ENCODE measurements around the gene SYAP1. TPM values are rescaled to one million over a fixed set of nuclear protein-coding genes. Genes with fewer than 3 reads are reported as not detected.

Gene SYAP1
- total RNA-seq, 1 donor from 2014 or later: 39.7 TPM

DNA sequence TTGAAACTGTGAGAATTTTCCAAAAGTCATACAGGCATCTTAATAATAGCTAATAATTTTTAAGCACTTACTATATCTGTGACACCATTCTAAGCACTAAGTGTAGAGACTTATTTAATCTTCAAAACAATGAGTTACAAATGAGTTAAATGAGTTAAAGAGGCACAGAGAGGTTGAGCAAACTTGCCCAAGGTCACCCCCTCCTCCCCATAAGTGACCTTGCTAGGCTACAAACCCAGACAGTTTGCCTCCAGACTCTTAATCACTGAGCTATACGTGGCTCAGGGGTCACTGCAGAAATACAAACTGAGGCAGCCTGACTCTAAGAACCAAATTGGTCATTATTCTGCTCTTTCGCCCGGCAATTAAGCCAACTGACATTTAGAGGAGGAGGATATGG lies 22.5 kb upstream of the SYAP1 start:
- no peaks in the 10 kb centered on the region for H3K4me1 Mint-ChIP-seq
- TF ChIP-seq EZH2 (IDR thresholded peaks at IDR 0.05) (no peak), EZH2phosphoT487 (IDR thresholded peaks at IDR 0.05) (no peak)
- TF ChIP-seq, protein P1, sequence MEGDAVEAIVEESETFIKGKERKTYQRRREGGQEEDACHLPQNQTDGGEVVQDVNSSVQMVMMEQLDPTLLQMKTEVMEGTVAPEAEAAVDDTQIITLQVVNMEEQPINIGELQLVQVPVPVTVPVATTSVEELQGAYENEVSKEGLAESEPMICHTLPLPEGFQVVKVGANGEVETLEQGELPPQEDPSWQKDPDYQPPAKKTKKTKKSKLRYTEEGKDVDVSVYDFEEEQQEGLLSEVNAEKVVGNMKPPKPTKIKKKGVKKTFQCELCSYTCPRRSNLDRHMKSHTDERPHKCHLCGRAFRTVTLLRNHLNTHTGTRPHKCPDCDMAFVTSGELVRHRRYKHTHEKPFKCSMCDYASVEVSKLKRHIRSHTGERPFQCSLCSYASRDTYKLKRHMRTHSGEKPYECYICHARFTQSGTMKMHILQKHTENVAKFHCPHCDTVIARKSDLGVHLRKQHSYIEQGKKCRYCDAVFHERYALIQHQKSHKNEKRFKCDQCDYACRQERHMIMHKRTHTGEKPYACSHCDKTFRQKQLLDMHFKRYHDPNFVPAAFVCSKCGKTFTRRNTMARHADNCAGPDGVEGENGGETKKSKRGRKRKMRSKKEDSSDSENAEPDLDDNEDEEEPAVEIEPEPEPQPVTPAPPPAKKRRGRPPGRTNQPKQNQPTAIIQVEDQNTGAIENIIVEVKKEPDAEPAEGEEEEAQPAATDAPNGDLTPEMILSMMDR (IDR thresholded peaks at IDR 0.05): no peak

DNA sequence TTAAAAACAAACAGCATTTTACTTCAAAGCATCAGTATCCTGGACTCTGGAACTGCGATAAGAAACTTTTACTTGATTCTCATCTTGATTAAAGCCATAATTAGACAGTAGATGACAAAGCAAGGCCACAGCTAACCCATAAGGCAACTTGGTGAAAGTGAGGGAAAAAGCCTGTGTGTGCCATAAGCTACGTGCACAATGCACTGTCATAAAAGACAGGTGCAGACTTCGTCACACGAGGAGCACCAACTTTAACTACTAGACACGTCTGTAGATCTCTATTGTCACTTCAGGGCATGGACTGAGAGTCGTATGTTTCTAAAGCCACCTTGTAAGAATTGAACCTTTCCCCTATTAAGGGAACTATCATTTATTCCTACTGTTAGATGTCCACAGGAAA lies 20.0 kb upstream of the SYAP1 start:
- DNase-seq (ENCODE audit: low spot score): no peak
- H3K36me3 Mint-ChIP-seq: peaks cover 25% of the 10 kb centered on the region
- H3K9ac ChIP-seq: no peak overlapping the region
- no peak overlapping the region for H3K4me2 ChIP-seq
- no peaks in the 10 kb centered on the region for H3K4me1 ChIP-seq
- peaks cover 16% of the 10 kb centered on the region for H3K36me3 ChIP-seq
- no peaks in the 10 kb centered on the region for H3K27me3 ChIP-seq
- H3K9me3 Mint-ChIP-seq: no peaks in the 10 kb centered on the region
- H4K20me1 ChIP-seq (ENCODE audit: low read depth): no peaks in the 10 kb centered on the region
- TF ChIP-seq EZH2phosphoT487 (IDR thresholded peaks at IDR 0.05) (no peak), EZH2 (IDR thresholded peaks at IDR 0.05) (no peak)
- TF ChIP-seq, protein P1 (IDR thresholded peaks at IDR 0.05): no peak
- no peak overlapping the region for H3K4me3 ChIP-seq
- H3K27ac Mint-ChIP-seq: no peak overlapping the region
- no peak overlapping the region for H2AFZ ChIP-seq (replicated peaks)
- no peaks in the 10 kb centered on the region for H3K9me3 ChIP-seq (ENCODE audit: low read depth)
- no peak overlapping the region for H3K4me3 Mint-ChIP-seq
- no peak overlapping the region for H3K27ac ChIP-seq
- no peaks in the 10 kb centered on the region for H3K4me1 Mint-ChIP-seq
- H3F3A ChIP-seq (ENCODE audit: low read depth): peaks cover 7% of the 10 kb centered on the region
- peaks cover 16% of the 10 kb centered on the region for H3K79me2 ChIP-seq (ENCODE audit: low read depth)
- no peaks in the 10 kb centered on the region for H3K27me3 Mint-ChIP-seq (ENCODE audit: insufficient read depth, low read depth)

More for the DNA sequence above, 22.5 kb upstream of the SYAP1 start:
- Histone ChIP-seq H4K20me1 (ENCODE audit: low read depth) (no peaks in the 10 kb centered on the region), H3K9ac (no peak overlapping the region), H3K4me3 (no peak overlapping the region), H3K9me3 (ENCODE audit: low read depth) (no peaks in the 10 kb centered on the region), H3F3A (ENCODE audit: low read depth) (peaks cover 7% of the 10 kb centered on the region), H3K79me2 (ENCODE audit: low read depth) (peaks cover 6% of the 10 kb centered on the region), H3K27ac (no peak overlapping the region), H3K36me3 (peaks cover 24% of the 10 kb centered on the region), H2AFZ (replicated peaks) (no peak overlapping the region), H3K27me3 (no peaks in the 10 kb centered on the region), H3K4me1 (no peaks in the 10 kb centered on the region), H3K4me2 (no peak overlapping the region)
- Mint-ChIP-seq H3K9me3 (no peaks in the 10 kb centered on the region), H3K27me3 (ENCODE audit: insufficient read depth, low read depth) (no peaks in the 10 kb centered on the region), H3K36me3 (peaks cover 26% of the 10 kb centered on the region), H3K27ac (no peak overlapping the region), H3K4me3 (no peak overlapping the region)
- no peak for DNase-seq (ENCODE audit: low spot score)

DNA sequence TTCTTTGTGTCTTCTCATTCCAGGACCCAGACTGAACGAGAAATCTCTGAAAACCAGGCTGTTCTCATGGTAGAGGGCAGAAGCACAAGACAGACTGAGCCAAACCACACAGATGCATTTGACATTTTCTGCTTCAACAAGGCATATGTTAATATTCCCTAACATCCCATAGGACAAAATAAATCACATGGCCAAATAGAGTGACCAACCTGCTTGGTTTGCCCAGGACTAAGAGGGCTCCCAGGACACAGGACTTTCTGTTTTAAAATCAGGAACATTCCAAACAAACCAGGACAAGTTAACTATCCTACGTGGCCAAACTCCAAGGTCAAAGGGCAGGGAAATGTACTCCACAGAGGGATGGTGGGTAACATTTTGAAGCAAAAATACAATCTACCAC lies 18.7 kb upstream of the SYAP1 start:
- H3F3A ChIP-seq (ENCODE audit: low read depth): peaks cover 6% of the 10 kb centered on the region
- H3K27me3 ChIP-seq: no peaks in the 10 kb centered on the region
- H3K27ac ChIP-seq: no peak overlapping the region
- TF ChIP-seq EZH2phosphoT487 (IDR thresholded peaks at IDR 0.05): no peak
- TF ChIP-seq, protein P1 (IDR thresholded peaks at IDR 0.05): no peak
- TF ChIP-seq EZH2 (IDR thresholded peaks at IDR 0.05): no peak
- no peaks in the 10 kb centered on the region for H3K9me3 ChIP-seq (ENCODE audit: low read depth)
- H3K27ac Mint-ChIP-seq: no peak overlapping the region
- H3K9ac ChIP-seq: no peak overlapping the region
- no peak for DNase-seq (ENCODE audit: low spot score)
- no peak overlapping the region for H3K4me3 Mint-ChIP-seq
- no peak overlapping the region for H3K4me2 ChIP-seq
- H3K36me3 Mint-ChIP-seq: peaks cover 24% of the 10 kb centered on the region
- no peaks in the 10 kb centered on the region for H3K4me1 ChIP-seq
- peaks cover 18% of the 10 kb centered on the region for H3K79me2 ChIP-seq (ENCODE audit: low read depth)
- no peak overlapping the region for H2AFZ ChIP-seq (replicated peaks)
- peaks cover 16% of the 10 kb centered on the region for H3K36me3 ChIP-seq
- H3K4me3 ChIP-seq: no peak overlapping the region
- no peaks in the 10 kb centered on the region for H3K27me3 Mint-ChIP-seq (ENCODE audit: insufficient read depth, low read depth)
- H3K9me3 Mint-ChIP-seq: no peaks in the 10 kb centered on the region
- no peaks in the 10 kb centered on the region for H4K20me1 ChIP-seq (ENCODE audit: low read depth)
- H3K4me1 Mint-ChIP-seq: peaks cover 2% of the 10 kb centered on the region

Data from neural progenitor cell (in vitro differentiated cells).